ENCODE measurements around the gene ATP9A. TPM values are rescaled to one million over a fixed set of nuclear protein-coding genes. Genes with fewer than 3 reads are reported as not detected.

ATP9A gene
- polyA plus RNA-seq, 1 donor (not counting 4 experiments of a cell fraction or from before 2014, with no cell fraction given): 5.8 TPM

DNA sequence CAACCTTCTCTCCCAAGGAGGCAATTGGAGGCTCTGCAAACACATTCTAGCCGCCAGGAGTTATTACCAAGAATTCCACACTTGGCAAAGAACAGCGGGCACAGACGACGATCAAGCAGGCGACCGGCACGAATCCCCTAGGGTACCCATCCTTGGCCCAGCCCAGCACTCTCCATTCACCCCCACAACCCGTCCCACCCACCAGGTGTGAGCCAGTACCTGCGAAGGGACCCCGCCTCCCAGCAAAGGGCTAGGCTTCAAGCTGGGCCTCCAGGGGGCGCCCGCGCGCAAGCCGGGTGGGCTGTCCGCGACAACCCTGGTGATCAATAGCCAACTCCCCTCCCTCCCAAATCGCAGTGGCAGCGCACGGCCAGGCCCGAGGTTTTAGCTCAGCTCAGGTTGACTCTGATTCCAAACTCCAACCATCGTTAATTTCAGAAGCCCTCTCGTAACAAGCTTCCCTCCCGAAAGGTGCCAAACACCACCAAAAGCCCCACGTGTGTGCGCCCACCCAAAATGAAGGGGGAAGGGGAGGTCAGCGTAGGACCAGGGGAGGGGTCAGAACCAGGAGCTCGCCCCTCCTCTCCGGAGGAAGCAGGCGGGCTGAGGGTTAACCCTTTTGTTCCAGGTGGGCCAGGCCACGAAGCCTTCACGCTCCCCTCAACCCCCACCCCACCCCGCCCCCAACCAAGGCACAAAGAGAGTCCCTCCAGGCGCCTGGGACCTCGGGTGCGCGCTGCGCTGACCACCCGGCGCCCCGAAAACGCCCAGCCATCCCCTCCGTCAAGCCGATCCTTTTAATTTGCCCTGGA lies 32.1 kb upstream of the ATP9A start:
- H3K27ac ChIP-seq (ENCODE audit: control insufficient read depth, insufficient read depth, low read length): no peak overlapping the region
- peaks cover 4% of the 10 kb centered on the region for H3K4me1 ChIP-seq (ENCODE audit: control insufficient read depth, extremely low read depth, insufficient read depth, low read length)
- DNase-seq (ENCODE audit: low read depth, low spot score) (peak; percentile 26), FAIRE-seq (no peak)
- no peaks in the 10 kb centered on the region for H4K20me1 ChIP-seq (ENCODE audit: control insufficient read depth, extremely low read depth, insufficient read depth, low read length)
- no peaks in the 10 kb centered on the region for H3K9me1 ChIP-seq (ENCODE audit: control insufficient read depth, extremely low read depth, insufficient read depth, low read length)
- TF ChIP-seq, protein P1, sequence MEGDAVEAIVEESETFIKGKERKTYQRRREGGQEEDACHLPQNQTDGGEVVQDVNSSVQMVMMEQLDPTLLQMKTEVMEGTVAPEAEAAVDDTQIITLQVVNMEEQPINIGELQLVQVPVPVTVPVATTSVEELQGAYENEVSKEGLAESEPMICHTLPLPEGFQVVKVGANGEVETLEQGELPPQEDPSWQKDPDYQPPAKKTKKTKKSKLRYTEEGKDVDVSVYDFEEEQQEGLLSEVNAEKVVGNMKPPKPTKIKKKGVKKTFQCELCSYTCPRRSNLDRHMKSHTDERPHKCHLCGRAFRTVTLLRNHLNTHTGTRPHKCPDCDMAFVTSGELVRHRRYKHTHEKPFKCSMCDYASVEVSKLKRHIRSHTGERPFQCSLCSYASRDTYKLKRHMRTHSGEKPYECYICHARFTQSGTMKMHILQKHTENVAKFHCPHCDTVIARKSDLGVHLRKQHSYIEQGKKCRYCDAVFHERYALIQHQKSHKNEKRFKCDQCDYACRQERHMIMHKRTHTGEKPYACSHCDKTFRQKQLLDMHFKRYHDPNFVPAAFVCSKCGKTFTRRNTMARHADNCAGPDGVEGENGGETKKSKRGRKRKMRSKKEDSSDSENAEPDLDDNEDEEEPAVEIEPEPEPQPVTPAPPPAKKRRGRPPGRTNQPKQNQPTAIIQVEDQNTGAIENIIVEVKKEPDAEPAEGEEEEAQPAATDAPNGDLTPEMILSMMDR (optimal IDR thresholded peaks at IDR 0.05 in 1 of 3, IDR thresholded peaks at IDR 0.05 in 1 of 3, conservative IDR thresholded peaks at IDR 0.05 in 1 of 3; ENCODE audit: extremely low read depth in 1 of 3, insufficient read depth in 2 of 3, low read length in 3 of 3): peak; percentile 79 to 99 (median 91)
- no peak for TF ChIP-seq EZH2 (IDR thresholded peaks at IDR 0.05; ENCODE audit: low read length)
- H3K9ac ChIP-seq (ENCODE audit: control insufficient read depth, extremely low read depth, insufficient read depth, low read length): peak overlapping the region; percentile 18
- dilution Hi-C loops (cut with MboI; ENCODE audit: extremely low pct_ligation_motif_present, low sequenced_read_pairs): no loop called here
- H3K4me3 ChIP-seq (ENCODE audit: control insufficient read depth in 2 of 3, extremely low read depth in 1 of 3, insufficient read depth in 2 of 3, low read depth in 1 of 3, low read length in 3 of 3): peak overlapping the region; percentile 44 to 60 (median 50)
- H3K4me2 ChIP-seq (ENCODE audit: control insufficient read depth, extremely low read depth, insufficient read depth, low read depth, low read length): peak overlapping the region; percentile 89
- H2AFZ ChIP-seq (ENCODE audit: control insufficient read depth, low read length): peak overlapping the region; percentile 69
- no peaks in the 10 kb centered on the region for H3K79me2 ChIP-seq (ENCODE audit: control insufficient read depth, insufficient read depth, low read length)
- H3K9me3 ChIP-seq (ENCODE audit: control insufficient read depth, low read depth, low read length): no peaks in the 10 kb centered on the region
- no peaks in the 10 kb centered on the region for H3K36me3 ChIP-seq (ENCODE audit: control insufficient read depth in 2 of 2, extremely low read depth in 1 of 2, insufficient read depth in 2 of 2, low read length in 2 of 2)
- peaks cover 39% of the 10 kb centered on the region for H3K27me3 ChIP-seq (ENCODE audit: control insufficient read depth, extremely low read depth, insufficient read depth, low read length)

DNA sequence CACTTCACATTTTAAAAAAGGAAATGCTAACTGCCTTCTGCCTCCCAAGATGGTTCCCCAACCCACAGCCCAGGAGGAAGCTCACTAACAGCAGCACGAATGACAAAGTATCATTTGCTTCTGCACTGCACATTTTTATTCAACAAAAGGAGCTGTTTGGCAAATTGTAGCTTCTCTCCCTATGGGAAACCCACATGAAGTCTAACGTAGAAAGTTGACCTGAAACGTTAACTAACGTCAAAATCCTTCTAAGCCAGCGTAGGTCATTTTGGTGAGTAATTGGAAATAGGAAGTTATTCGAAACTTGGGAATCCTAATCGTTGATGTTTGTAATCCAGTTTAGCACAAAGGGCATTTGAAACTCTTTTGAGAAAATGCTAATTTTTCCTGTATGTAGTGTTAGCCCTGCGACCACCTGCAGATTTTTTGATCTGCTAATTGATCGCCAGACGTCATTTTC lies 31.2 kb upstream of the ATP9A start:
- no peaks in the 10 kb centered on the region for H3K9me1 ChIP-seq (ENCODE audit: control insufficient read depth, extremely low read depth, insufficient read depth, low read length)
- DNase-seq (ENCODE audit: low read depth, low spot score) (no peak), FAIRE-seq (no peak)
- H3K4me3 ChIP-seq (ENCODE audit: control insufficient read depth in 2 of 3, extremely low read depth in 1 of 3, insufficient read depth in 2 of 3, low read depth in 1 of 3, low read length in 3 of 3): no peak overlapping the region
- no peak overlapping the region for H3K4me2 ChIP-seq (ENCODE audit: control insufficient read depth, extremely low read depth, insufficient read depth, low read depth, low read length)
- no peaks in the 10 kb centered on the region for H3K9me3 ChIP-seq (ENCODE audit: control insufficient read depth, low read depth, low read length)
- H3K27ac ChIP-seq (ENCODE audit: control insufficient read depth, insufficient read depth, low read length): no peak overlapping the region
- no peaks in the 10 kb centered on the region for H3K36me3 ChIP-seq (ENCODE audit: control insufficient read depth in 2 of 2, extremely low read depth in 1 of 2, insufficient read depth in 2 of 2, low read length in 2 of 2)
- peaks cover 4% of the 10 kb centered on the region for H3K4me1 ChIP-seq (ENCODE audit: control insufficient read depth, extremely low read depth, insufficient read depth, low read length)
- H3K27me3 ChIP-seq (ENCODE audit: control insufficient read depth, extremely low read depth, insufficient read depth, low read length): peaks cover 39% of the 10 kb centered on the region
- no peak overlapping the region for H3K9ac ChIP-seq (ENCODE audit: control insufficient read depth, extremely low read depth, insufficient read depth, low read length)
- no peak overlapping the region for H2AFZ ChIP-seq (ENCODE audit: control insufficient read depth, low read length)
- no peaks in the 10 kb centered on the region for H3K79me2 ChIP-seq (ENCODE audit: control insufficient read depth, insufficient read depth, low read length)
- TF ChIP-seq, protein P1 (optimal IDR thresholded peaks at IDR 0.05 in 1 of 3, IDR thresholded peaks at IDR 0.05 in 1 of 3, conservative IDR thresholded peaks at IDR 0.05 in 1 of 3; ENCODE audit: extremely low read depth in 1 of 3, insufficient read depth in 2 of 3, low read length in 3 of 3): no peak
- TF ChIP-seq EZH2 (IDR thresholded peaks at IDR 0.05; ENCODE audit: low read length): no peak
- H4K20me1 ChIP-seq (ENCODE audit: control insufficient read depth, extremely low read depth, insufficient read depth, low read length): no peaks in the 10 kb centered on the region
- dilution Hi-C loops (cut with MboI; ENCODE audit: extremely low pct_ligation_motif_present, low sequenced_read_pairs): no loop called here
